Activated CD8-positive, alpha-beta T cell treated with anti-CD3 and anti-CD28 coated beads, Interleukin-2, amount 10 ng/mL, durations not matched to agents 7 days and 5 days (primary cell): ENCODE data around the gene CBLB. TPM values are rescaled to one million over a fixed set of nuclear protein-coding genes. Genes with fewer than 3 reads are reported as not detected.

Experiments used
- ATAC-seq: fragments of 150-1000 bp; cut with Tn5 transposase; one replicate; pipeline ENCODE4 v1.10.0; 2021; ENCODE audit warnings: moderate library complexity
- CTCF ChIA-PET: fragments of 350-600 bp; sonication (Branson Sonifier 250); formaldehyde crosslinking; loops from one replicate; lab custom pipeline; 2021; ENCODE audit warnings: antibody characterized with exemption; lab: Charles Lee
- POLR2A ChIA-PET: fragments of 350-600 bp; sonication (Branson Sonifier 250); formaldehyde crosslinking; loops from one replicate; lab custom pipeline; 2021; ENCODE audit warnings: antibody characterized with exemption; lab: Charles Lee
- DNase-seq: peaks from one replicate; pipeline ENCODE4 v3.0.0-alpha.2; 2020
- H3K27ac Mint-ChIP-seq: one replicate; pipeline ENCODE4 v1.8.0; 2021; ENCODE audit warnings: mild to moderate bottlenecking, mixed read lengths
- H3K27me3 Mint-ChIP-seq: one replicate; pipeline ENCODE4 v1.8.0; 2021; ENCODE audit warnings: low read depth, mixed read lengths
- H3K36me3 Mint-ChIP-seq: one replicate; pipeline ENCODE4 v1.8.0; 2021; ENCODE audit warnings: low read depth, mixed read lengths
- H3K4me1 Mint-ChIP-seq: one replicate; pipeline ENCODE4 v1.8.0; 2021; ENCODE audit warnings: low read depth, mixed read lengths
- H3K4me3 Mint-ChIP-seq: one replicate; pipeline ENCODE4 v1.8.0; 2021; ENCODE audit warnings: mild to moderate bottlenecking, mixed read lengths
- H3K9me3 Mint-ChIP-seq: one replicate; pipeline ENCODE4 v1.8.0; 2022; ENCODE audit warnings: mixed read lengths; ENCODE audit not compliant: insufficient read depth
- total RNA-seq, 2 experiments: library from RNA; stranded (reverse); gene quantifications; one replicate each; pipeline ENCODE4 v1.2.3, GENCODE V29; 2021

Gene CBLB
- total RNA-seq, 2 experiments from 2014 or later, result 117 to 122 TPM

DNA sequence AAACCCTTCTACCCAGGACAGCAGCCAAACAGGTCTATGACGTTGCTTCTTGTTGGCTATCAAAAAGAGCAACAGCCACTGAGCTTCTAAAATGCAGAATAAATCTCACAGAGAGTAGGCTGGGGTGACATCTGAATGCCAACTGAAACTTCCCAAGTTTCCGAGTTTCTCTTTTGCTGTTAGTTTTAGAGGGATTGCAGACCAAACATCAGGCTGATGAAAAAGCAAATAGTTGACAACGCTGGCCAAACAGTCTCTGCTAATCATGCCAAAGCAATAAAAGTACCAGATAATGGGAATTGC is 670 bp upstream of the CBLB start:
- H3K27me3 Mint-ChIP-seq, result no peaks in the 10 kb centered on the region
- ATAC-seq (no peak), DNase-seq (no peak)
- H3K9me3 Mint-ChIP-seq, result no peaks in the 10 kb centered on the region
- peak overlapping the region; percentile 96 for H3K4me3 Mint-ChIP-seq
- CTCF ChIA-PET, result interaction anchor here (0.9 to 3.3 kb wide), 4 partner anchors 12 to 339 kb away, joined by 4 to 10 read pairs (median 6); no protein-coding TSS in a partner anchor
- peak overlapping the region; percentile 90 for H3K27ac Mint-ChIP-seq
- POLR2A ChIA-PET, result interaction anchor here (1.0 to 2.7 kb wide), 8 partner anchors 9 to 740 kb away, joined by 4 to 12 read pairs (median 4); no protein-coding TSS in a partner anchor
- H3K4me1 Mint-ChIP-seq, result peaks cover 36% of the 10 kb centered on the region
- H3K36me3 Mint-ChIP-seq, result peaks cover 36% of the 10 kb centered on the region

DNA sequence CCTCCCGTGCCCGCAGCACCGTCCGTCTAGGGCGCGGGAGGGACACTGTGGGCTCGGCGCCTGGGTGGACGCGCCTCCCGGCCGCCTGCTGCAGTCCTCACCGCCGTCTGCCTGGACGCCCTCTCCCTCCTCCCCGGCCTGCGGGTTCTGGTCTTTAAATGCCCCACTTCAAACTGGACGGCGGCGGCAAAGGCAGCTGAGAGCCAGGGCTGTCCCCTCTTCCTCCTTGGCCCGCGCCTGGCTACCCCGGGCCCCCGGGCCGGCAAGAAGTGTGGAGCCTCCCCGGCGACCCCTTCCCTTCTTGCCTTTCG is 426 bp downstream of the CBLB start:
- H3K4me3 Mint-ChIP-seq, result peak overlapping the region; percentile 96
- DNase-seq (peak; percentile 47), ATAC-seq (peak; percentile 8)
- ChIA-PET CTCF (interaction anchor here (1.1 to 3.3 kb wide), 7 partner anchors 9 to 741 kb away, joined by 3 to 10 read pairs (median 4); no protein-coding TSS in a partner anchor), POLR2A (interaction anchor here (0.7 to 2.7 kb wide), 14 partner anchors 11 to 337 kb away, joined by 3 to 12 read pairs (median 4); no protein-coding TSS in a partner anchor)
- peaks cover 44% of the 10 kb centered on the region for H3K4me1 Mint-ChIP-seq
- H3K36me3 Mint-ChIP-seq, result peaks cover 46% of the 10 kb centered on the region
- no peaks in the 10 kb centered on the region for H3K9me3 Mint-ChIP-seq
- peak overlapping the region; percentile 90 for H3K27ac Mint-ChIP-seq
- no peaks in the 10 kb centered on the region for H3K27me3 Mint-ChIP-seq

DNA sequence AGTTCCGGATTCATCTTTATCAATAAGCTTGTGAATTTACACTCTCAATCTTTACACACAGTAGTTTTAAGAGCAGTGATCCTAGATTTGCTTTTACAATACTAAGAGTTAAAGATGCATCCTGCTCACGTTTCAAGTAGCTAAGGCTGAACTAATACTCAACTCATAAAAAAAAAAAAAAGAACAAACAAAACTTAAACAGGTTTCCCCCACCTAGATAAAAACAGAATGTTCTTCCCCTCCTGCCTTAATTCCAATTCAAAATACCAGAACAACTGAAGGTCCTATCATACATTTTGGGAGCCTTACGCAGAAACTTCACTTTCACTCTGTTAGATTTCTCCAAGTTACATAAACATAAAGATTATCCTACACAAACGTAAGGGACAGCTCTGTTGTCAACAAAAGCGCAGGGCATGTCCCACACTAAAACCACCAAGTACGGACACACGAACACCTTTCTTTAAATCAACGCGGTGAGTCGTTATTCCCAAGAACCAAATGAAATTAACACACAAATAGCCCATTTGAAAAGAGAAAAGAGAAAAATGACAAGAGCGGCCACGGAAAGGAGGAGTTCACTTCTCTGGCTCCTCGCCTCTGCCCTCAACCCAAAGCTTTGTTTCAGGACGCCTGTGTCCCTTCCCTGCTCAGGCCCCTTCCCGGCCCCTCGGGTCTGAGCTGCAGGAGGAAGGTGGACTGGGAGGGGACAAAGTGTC is 941 bp downstream of the CBLB start:
- peak overlapping the region; percentile 90 for H3K27ac Mint-ChIP-seq
- ChIA-PET CTCF (interaction anchor here (1.1 to 3.3 kb wide), 9 partner anchors 9 to 742 kb away, joined by 3 to 10 read pairs (median 3); no protein-coding TSS in a partner anchor), POLR2A (interaction anchor here (0.5 to 2.7 kb wide), 21 partner anchors 11 to 377 kb away, joined by 3 to 12 read pairs (median 3); no protein-coding TSS in a partner anchor)
- H3K9me3 Mint-ChIP-seq, result no peaks in the 10 kb centered on the region
- DNase-seq (peak; percentile 31), ATAC-seq (no peak)
- peaks cover 46% of the 10 kb centered on the region for H3K36me3 Mint-ChIP-seq
- no peaks in the 10 kb centered on the region for H3K27me3 Mint-ChIP-seq
- peaks cover 44% of the 10 kb centered on the region for H3K4me1 Mint-ChIP-seq
- H3K4me3 Mint-ChIP-seq, result peak overlapping the region; percentile 96

DNA sequence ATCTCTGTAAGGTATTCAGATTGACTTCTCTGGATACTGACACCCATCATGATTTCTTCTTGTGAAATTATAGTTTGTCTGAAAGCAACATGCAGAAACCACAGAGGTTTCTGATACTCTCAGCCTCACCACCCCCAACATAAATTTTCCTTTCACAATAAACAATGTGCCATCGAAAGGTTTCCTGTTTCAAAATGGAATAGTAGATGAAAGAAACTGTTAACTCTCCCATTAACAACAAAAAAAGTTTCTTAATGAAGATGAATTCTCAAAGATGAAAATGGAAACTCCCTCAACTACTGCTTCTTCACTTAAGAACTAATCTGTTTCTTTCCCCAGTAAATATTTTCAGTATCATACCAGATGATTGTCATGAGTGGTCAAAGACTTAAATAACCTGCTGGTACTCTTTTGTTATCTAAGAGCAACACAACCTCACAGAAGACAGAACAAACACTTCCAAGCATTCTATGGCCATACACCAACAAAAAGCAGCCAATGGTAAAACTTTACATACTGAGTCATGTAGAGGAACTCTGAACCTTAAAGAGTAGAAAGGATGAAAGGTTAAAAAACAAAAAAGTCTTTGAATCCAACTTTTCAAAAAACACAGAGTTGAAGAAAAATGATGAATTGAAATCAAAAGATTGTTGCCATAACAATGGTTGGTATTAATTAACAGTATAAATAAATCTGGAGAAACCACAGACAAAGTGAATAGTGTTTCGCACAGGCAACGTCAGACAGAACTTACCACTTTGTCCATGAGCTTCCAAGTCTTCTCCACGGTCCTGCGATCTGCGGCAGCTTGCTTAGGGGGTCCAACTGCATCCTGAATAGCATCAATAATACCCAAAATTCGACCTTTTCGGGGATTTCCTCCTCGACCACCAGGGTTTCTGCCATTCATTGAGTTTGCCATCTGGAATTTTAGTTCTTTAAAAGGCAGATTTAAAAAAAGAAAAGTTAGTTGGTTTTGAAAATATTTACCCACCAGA is 1.9 kb downstream of the CBLB start:
- no peaks in the 10 kb centered on the region for H3K27me3 Mint-ChIP-seq
- H3K4me3 Mint-ChIP-seq, result peak overlapping the region; percentile 96
- no peak for DNase-seq
- no peak for ATAC-seq
- no peaks in the 10 kb centered on the region for H3K9me3 Mint-ChIP-seq
- H3K4me1 Mint-ChIP-seq, result peaks cover 44% of the 10 kb centered on the region
- peak overlapping the region; percentile 90 for H3K27ac Mint-ChIP-seq
- ChIA-PET POLR2A (interaction anchor here (0.5 to 1.6 kb wide), 8 partner anchors 35 to 445 kb away, joined by 3 to 7 read pairs (median 3); no protein-coding TSS in a partner anchor), CTCF (interaction anchor here (1.1 to 3.3 kb wide), 5 partner anchors 9 to 80 kb away, joined by 3 to 9 read pairs (median 3); no protein-coding TSS in a partner anchor)
- H3K36me3 Mint-ChIP-seq, result peaks cover 46% of the 10 kb centered on the region

DNA sequence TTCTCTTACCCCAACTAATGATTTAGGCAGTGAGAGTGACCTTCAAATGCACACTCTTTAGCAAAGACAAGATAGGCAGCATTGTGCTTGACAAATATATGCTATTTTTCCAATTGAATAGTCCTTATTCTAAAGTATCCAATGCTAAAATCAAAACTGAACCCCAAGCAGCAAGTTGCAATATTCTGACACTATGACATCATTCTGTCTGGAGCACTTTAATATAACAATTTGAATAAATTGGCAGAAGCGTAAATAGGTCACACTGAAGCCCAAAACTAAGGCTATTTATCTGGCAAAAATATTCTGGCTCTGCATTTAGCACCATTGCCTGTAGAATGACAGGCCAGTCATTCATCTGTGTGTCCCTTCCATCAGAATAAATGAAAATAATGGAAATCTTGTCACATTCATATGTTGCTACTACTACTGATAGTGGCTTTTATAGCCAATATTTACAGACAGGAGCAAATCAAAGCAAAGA is 2.9 kb downstream of the CBLB start:
- ATAC-seq (no peak), DNase-seq (no peak)
- H3K27me3 Mint-ChIP-seq, result no peaks in the 10 kb centered on the region
- ChIA-PET CTCF (interaction anchor here (1.1 kb wide), 1 partner anchor 29 kb away, joined by 3 read pairs; no protein-coding TSS in a partner anchor), POLR2A (interaction anchor here (0.5 kb wide), 1 partner anchor 446 kb away, joined by 3 read pairs; no protein-coding TSS in a partner anchor)
- no peaks in the 10 kb centered on the region for H3K9me3 Mint-ChIP-seq
- H3K27ac Mint-ChIP-seq, result peak overlapping the region; percentile 65
- H3K4me1 Mint-ChIP-seq, result peaks cover 37% of the 10 kb centered on the region
- H3K36me3 Mint-ChIP-seq, result peaks cover 46% of the 10 kb centered on the region
- peak overlapping the region; percentile 96 for H3K4me3 Mint-ChIP-seq

DNA sequence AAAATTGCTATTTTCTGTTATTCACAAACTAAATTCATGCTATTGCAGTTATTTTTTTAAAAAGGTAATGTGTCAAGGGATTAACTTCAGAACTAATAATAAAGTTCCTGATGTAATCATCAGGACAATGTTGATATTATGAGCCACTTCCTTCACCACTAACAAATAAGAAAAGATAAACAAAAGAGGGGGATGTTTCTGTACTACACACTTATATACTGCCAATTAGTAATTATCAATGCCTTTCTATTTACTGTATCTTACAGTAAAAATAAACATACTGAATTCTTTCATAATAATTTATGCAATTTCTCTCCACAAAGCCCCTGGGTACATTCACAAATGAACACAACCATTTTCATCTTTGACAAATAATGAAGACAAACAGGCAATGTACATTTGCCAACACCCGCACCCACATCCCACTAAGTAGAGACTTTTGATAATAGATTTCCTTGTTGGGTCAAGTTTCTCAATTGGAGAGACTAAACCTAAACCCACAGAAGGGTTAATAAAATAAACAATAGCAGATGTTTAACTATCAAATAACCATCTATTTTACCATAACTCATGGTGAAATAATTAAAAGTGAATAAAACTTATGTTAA is 3.7 kb downstream of the CBLB start:
- Mint-ChIP-seq H3K27ac (peak overlapping the region; percentile 47), H3K36me3 (peaks cover 51% of the 10 kb centered on the region), H3K27me3 (no peaks in the 10 kb centered on the region), H3K4me1 (peaks cover 35% of the 10 kb centered on the region), H3K4me3 (peak overlapping the region; percentile 96), H3K9me3 (no peaks in the 10 kb centered on the region)
- ATAC-seq (no peak), DNase-seq (no peak)
- ChIA-PET POLR2A (no interaction called here), CTCF (interaction anchor here (1.1 kb wide), 1 partner anchor 28 kb away, joined by 3 read pairs; no protein-coding TSS in a partner anchor)

DNA sequence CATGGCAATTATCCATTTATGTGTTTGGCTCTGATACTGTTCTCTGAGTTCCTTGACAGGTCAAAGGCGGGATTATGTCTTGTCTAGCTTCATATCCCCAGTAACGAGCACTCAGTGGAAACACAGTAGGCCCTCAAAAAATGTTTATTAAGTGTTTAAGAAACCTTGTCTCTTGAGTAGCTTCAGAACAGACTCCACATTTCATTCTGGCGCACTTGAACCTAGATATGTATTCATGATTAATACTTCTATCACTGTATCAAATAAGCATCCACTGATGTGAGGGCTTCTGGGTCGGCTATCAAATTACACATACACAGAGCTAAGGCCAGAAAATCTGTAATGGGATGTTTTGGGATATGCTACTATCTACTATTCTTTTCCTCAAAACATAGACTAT is 4.6 kb downstream of the CBLB start:
- Mint-ChIP-seq H3K4me3 (peak overlapping the region; percentile 96), H3K27ac (peak overlapping the region; percentile 47), H3K36me3 (peaks cover 58% of the 10 kb centered on the region), H3K9me3 (no peaks in the 10 kb centered on the region), H3K4me1 (peaks cover 30% of the 10 kb centered on the region), H3K27me3 (no peaks in the 10 kb centered on the region)
- no peak for DNase-seq
- ChIA-PET CTCF (interaction anchor here (0.8 kb wide), 1 partner anchor 177 kb away, joined by 4 read pairs; no protein-coding TSS in a partner anchor), POLR2A (interaction anchor here (0.6 kb wide), 1 partner anchor 12 kb away, joined by 3 read pairs; no protein-coding TSS in a partner anchor)
- ATAC-seq, result no peak

DNA sequence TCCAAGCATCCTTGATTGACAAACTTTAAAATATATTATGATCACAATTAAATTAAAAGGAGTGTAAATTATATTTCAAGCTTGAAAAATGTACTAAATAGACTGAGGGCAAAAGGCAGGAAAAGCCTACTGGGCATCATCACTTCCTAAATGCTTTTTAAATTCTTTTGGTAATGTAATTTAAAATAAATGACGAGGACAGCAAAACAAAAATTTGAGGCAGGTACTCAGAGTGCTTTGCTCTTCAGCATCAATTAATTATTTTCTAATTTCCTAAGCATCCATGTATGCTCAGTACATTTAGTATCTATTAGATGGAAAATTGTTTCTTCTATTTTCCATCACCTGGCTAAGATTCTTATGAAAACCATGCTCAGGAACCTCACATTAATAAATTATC is 5.2 kb downstream of the CBLB start:
- Mint-ChIP-seq H3K4me3 (peak overlapping the region; percentile 96), H3K27ac (no peak overlapping the region)
- POLR2A ChIA-PET, result no interaction called here

DNA sequence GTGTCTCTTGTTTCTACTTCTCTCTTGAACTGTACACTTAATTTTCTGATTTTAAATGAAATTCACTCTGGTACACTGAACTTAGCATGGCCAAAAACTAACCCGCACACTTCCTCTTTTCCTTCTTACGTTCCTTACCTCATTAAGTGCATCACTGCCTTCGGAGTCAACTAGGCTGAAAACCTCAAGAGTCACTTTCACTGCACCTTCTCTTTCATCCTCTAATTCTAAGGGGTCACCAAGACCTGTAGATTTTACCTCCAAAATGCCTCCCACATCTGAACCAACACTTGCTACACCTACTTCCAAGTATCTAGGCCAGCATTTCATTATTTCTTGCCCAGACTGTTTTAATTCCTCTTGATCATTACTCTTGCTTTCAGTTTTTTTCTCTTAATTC is 6.6 kb downstream of the CBLB start:
- DNase-seq (no peak), ATAC-seq (peak; percentile 32)
- ChIA-PET CTCF (interaction anchor here (0.6 to 1.2 kb wide), 5 partner anchors 25 to 344 kb away, joined by 3 to 4 read pairs (median 3); no protein-coding TSS in a partner anchor), POLR2A (interaction anchor here (1.1 to 1.3 kb wide), 2 partner anchors 31 to 52 kb away, joined by 3 read pairs; no protein-coding TSS in a partner anchor)
- Mint-ChIP-seq H3K4me1 (peaks cover 46% of the 10 kb centered on the region), H3K9me3 (no peaks in the 10 kb centered on the region), H3K4me3 (no peak overlapping the region), H3K36me3 (peaks cover 62% of the 10 kb centered on the region), H3K27me3 (no peaks in the 10 kb centered on the region), H3K27ac (no peak overlapping the region)

More for the DNA sequence above, 5.2 kb downstream of the CBLB start:
- DNase-seq (no peak), ATAC-seq (no peak)
- H3K9me3 Mint-ChIP-seq, result no peaks in the 10 kb centered on the region
- H3K4me1 Mint-ChIP-seq, result peaks cover 33% of the 10 kb centered on the region
- no peaks in the 10 kb centered on the region for H3K27me3 Mint-ChIP-seq
- CTCF ChIA-PET, result interaction anchor here (0.8 to 0.9 kb wide), 2 partner anchors 16 to 177 kb away, joined by 4 to 5 read pairs; no protein-coding TSS in a partner anchor
- H3K36me3 Mint-ChIP-seq, result peaks cover 61% of the 10 kb centered on the region

DNA sequence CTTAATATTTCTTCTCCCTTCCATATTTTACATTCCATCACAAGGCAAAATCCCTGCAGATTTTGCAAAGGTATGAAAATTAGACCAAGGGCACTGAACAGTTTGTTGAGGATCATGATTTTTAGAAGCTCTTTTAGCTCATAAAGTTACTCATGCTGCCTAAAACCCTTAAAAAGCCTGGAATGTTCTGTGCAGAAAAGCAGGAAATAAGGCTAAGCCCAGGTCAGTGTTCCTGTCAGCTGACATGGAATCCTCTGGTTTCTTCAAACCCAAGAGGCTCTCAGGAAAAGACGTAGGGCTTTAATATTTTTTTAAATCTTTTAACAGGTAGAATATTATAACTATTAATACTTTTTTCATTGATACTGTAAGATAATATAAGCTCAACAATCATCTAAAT is 8.2 kb downstream of the CBLB start:
- ATAC-seq (no peak), DNase-seq (no peak)
- Mint-ChIP-seq H3K9me3 (no peaks in the 10 kb centered on the region), H3K4me1 (peaks cover 53% of the 10 kb centered on the region), H3K27ac (no peak overlapping the region), H3K27me3 (no peaks in the 10 kb centered on the region), H3K36me3 (peaks cover 58% of the 10 kb centered on the region), H3K4me3 (no peak overlapping the region)
- ChIA-PET POLR2A (no interaction called here), CTCF (no interaction called here)
